NOMO-1 (cell line): Measurements from ENCODE around the gene DEFB121.
"Not testable (repeated sequence)": the region's sequence is repeated elsewhere in the genome, so short reads cannot be mapped to it uniquely, and the experiment has no call there.

Experiments used
- DNase-seq, 2 experiments: peaks; one replicate each; lab custom pipeline; 2025; ENCODE audit not compliant: unreplicated experiment in 2 of 2; lab: John Stamatoyannopoulos, UW

The DEFB121 gene, protein sequence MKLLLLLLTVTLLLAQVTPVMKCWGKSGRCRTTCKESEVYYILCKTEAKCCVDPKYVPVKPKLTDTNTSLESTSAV

DNA sequence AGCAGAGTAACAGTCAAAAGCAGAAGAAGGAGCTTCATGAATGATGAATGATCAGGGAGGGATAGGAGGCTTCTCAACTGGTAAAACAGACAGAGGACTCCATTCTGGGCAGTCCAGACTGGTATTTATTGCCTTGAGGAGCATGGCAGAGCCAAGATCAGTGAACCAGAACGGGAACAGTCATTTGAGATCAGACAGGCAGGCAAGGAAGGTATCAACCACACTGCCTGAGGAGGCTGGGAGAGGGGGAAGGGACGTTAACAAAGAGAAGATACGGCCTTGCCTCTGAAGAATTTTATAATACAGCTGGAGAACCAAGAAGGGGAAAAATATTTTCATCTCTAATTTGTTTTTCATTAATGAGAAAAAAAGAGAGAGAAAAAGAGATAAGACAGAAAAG is at the start of gene DEFB121:
Gene DEFB121, minus strand, starts transcription at position 101 of the 400 bp plus-strand sequence. Its CDS starts 63 bp downstream, at position 38.
- no peak for DNase-seq

DNA sequence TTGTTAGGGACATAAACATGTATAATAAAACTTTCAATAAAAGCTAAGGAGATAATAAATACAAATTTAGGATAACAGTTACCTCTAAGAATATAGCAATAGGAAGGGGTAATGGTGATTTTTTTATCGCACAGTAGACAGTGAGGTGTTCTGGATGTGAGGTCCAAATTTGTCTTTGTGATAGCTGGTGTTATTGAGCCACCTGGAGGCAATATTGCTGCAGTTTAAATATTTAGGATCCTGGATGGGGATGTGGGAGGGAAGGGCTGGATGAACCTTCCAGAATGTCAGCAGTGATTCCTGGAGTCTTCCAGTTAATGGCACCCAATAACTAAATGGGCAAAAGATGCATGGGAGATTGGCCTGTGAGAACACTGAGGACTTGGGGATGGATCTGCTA is 48.3 kb upstream of the DEFB121 start:
- DNase-seq, result no peak

DNA sequence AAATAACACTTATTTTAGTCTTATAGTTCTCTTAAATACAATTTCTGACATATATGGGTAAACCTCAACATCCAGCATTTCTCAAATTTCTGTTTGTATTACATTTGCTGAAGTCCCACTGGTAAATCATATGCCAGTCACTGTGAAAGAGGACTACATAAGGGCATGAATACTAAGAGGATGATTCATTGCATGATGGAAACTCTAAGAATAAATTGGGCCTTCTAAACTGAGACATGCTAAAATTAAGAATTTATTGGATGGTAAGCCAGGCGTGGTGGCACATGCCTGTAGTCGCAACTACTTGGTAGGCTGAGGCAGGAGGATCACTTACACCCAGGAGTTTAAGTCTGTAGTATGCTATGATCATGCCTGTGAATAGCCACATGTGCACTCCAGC is 46.6 kb upstream of the DEFB121 start:
- DNase-seq, result no peak

DNA sequence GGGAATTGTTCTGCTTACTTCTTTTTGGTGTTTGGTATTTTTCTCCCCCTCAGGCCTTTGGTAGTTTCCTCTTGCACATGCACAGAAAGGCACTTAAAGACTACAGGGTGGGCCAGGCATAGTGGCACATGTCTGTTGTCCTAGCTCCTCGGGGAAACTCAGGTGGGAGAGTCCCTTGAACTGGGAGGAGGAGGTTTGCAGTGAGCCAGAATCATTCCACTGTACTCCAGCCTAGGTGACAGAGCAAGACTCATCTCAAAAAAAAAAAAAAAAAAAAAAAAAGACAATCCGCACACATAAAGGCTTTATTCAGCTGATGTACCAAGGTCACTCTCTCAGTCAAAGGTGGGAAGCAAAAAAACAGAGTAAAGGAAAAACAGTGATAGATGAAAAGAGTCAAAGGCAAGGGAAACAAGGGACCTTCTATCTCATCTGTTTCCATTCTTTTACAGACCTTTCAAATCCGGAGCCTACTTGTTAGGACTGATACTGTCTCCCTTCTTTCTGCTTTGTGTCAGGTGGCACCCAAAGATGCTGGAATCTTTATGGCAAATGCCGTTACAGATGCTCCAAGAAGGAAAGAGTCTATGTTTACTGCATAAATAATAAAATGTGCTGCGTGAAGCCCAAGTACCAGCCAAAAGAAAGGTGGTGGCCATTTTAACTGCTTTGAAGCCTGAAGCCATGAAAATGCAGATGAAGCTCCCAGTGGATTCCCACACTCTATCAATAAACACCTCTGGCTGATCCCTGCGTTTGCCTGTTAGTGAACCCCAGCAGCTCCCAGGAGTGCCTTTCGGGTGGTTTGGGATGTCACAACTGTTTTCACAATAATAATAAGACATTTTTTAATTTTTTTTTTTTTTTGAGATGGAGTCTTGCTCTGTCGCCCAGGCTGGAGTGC is 43.7 kb upstream of the DEFB121 start:
- DNase-seq, result no peak

DNA sequence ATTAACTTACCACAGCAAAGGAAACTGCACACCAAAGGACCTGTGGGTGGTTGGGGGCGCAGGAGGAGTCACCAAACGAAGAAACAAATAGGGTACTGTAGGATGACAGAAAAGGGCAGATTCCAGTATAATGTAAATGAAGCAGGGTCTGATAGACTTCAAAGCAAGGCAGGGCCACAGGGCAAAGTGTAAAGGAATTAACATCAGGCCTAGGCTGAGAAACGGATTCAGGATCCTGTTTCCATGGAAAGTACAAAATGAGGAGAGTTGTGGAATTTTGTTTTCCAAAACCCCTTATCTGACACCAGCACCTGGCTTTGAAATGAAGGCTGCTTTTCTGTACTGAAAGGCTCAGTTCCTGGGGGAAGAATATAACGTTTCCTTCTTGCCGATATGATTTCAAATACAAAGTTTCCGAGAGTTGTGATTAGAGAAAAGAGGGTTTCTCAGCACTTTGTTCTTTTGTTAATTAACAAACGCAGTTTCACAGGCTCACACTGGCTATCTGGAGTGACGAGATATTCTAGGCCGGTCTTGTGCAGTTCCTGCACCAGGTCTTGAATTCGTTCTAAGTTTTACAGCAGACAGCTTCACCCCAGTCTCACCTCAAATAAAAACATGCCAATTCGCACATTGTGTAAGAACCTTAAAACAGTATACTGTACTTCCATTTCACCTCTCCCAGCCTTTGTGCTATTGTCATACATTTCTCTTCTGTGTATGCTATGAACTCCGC is 40.2 kb upstream of the DEFB121 start:
- DNase-seq, result no peak

DNA sequence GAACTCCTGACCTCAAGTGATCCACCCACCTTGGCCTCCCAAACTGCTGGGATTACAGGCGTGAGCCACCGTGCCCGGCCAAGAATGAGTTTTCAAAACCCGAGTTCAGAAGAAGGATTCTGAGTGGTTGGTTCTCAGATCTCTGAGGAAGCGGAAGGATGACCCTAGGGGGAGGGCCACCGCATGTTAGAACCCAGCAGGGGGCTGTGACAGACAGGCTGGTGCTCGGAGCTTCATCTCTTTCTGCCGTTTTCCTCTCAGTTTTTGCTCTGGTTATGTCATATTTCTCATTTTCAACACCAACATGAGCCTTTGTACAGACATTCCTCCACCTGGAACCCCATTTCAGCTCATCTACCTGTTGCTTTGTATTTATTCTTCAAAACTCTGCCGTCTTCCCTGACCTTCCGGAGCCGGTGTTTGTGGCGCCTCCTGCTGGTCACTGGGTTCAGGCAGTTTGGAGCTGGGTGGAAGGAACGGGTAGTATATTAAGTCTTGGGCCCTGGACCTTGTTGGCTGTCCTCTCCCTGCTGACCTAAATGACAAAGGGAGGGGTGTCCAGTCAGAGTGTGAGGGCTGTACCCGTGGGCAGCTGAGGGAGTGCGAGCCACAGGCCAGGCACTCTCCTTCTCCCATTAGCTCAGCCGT is 34.1 kb upstream of the DEFB121 start, which contains the start of gene DEFB123:
Gene DEFB123, plus strand, starts transcription at position 621 of the 648 bp plus-strand sequence. CDS start 67 bp downstream, outside the sequence.
- DNase-seq, result no peak

DNA sequence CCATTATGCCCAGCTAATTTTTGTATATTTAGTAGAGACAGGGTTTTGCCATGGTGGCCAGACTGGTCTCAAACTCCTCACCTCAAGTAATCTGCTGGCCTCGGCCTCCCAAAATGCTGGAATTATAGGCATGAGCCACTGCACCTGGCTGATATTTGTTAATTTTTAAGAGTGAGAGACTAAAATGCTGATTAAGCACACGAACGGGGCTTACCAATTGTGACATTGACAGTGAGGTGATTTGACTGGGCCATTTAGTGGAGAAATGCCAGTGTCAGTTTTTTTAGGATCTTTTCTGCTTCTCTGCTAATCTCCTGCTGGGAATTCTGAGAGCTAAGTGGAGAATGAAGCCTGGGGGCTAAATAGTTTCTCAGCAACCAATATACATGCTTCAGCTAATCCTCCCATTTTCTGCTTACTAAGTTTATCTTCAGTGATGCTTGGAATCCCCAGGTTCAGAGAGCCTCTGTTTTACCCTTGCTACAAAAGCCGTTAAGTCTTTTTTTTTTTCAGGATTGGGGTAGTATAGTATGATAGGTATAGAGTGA is 24.6 kb upstream of the DEFB121 start:
- DNase-seq, result no peak

DNA sequence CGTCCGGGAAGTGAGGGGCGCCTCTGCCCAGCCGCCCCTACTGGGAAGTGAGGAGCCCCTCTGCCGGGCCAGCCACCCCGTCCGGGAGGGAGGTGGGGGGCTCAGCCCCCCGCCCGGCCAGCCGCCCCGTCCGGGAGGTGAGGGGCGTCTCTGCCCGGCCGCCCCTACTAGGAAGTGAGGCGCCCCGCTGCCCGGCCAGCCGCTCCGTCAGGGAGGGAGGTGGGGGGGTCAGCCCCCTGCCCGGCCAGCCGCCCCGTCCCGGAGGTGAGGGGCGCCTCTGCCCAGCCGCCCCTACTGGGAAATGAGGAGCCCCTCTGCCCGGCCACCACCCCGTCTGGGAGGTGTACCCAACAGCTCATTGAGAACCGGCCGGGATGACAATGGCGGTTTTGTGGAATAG is 21.6 kb upstream of the DEFB121 start:
- DNase-seq, result not testable (repeated sequence)

DNA sequence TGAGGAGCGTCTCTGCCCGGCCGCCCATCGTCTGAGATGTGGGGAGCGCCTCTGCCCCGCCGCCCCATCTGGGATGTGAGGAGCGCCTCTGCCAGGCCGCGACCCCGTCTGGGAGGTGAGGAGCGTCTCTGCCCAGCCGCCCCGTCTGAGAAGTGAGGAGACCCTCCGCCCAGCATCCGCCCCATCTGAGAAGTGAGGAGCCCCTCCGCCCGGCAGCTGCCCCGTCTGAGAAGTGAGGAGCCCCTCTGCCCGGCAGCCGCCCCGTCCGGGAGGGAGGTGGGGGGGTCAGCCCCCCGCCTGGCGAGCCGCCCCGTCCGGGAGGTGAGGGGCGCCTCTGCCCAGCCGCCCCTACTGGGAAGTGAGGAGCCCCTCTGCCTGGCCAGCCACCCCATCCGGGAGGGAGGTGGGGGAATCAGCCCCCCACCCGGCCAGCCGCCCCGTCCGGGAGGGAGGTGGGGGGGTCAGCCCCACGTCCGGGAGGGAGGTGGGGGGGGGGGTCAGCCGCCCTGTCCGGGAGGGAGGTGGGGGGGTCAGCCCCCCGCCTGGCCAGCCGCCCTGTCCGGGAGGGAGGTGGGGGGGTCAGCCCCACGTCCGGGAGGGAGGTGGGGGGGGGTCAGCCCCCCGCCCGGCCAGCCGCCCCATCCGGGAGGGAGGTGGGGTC is 21.0 kb upstream of the DEFB121 start:
- DNase-seq, result not testable (repeated sequence)

DNA sequence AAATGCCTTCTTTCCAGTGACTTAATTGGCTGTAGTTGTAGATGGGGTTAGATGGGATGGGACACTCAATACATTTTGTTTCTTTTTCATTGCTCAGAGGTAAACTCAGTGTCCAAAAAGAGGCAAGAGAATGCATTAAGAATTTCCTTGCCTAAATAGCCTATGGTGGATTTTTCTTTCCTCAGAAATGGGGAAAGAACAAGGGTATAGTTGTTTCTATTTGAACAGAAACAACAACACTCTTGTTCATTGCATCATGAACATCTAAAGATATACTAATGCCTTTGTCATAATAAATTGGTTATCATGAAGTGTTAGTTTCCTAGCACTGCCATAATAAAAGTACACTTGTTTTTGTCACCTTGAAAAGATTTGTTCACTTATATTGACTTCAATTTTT is 19.8 kb upstream of the DEFB121 start:
- DNase-seq, result no peak

DNA sequence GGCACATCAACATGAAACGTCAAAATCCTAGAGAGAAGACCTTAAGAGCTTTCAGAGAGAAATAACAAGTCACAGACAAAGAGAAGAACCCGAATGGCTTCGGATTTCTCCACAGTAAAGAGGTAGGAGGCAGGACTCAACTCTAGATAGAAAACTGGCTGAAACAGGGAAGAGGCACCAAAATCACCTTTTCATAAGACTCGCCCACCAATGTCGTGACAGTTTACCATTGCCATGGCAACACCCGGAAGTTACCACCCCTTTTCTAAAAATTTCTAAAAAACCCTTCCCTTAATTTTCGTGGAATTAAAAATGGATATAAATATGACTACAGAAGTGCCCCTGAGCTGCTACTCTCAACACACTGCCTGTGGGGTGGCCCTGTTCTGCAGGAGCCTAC is 12.3 kb upstream of the DEFB121 start:
- DNase-seq, result no peak

DNA sequence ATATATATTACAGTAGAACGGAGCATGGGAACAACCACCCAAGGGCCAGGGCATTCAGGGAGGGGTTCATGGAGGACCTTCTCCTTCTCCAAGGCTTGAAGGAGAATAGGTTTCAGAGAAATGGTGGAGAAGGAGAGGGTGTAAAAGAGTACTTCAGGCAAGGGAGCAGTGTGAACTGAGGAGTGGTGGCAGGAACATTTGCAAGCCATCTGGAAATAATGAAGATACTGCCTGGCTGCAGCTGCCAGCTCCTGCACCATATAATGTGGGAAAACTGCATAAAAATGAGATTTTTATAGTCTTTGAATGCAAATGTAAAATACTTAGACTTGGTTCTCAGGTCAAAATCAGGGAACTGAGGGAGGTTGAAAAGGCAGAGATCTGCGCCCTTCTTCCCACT is 9.6 kb upstream of the DEFB121 start:
- DNase-seq, result no peak

DNA sequence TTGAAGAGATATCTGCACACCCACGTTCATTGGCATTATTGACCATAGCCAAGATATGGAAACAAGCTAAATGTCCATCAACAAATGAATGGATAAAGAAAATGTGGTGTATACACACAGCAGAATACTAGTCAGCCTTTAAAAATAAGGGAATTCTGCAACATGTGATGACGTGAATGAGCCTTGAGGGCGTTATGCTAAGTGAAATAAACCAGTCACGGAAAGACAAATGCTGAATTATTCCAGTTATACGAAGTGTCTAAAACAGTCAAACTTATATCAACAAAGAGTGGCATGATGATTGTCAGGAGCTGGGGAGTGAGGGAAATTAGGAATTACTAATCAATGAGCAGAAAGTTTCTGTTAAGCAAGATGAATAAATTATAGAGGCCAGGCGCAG is 8.4 kb upstream of the DEFB121 start:
- no peak for DNase-seq

DNA sequence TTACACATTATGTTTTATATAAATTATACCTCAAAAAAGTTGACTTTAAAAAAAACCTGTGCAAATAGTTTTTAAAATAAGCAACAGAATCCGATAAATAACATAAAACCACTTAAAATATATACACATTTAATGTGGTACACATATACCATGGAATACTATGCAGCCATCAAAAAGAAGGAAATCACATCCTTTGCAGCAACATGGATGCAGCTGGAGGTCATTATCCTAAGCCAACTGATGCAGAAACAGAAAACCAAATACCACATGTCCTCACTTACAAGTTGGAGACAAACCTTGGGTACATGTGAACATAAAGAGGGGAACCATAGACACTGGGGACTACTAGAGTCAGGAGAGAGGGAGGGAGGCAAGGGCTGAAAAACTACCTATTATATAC is 4.0 kb upstream of the DEFB121 start:
- DNase-seq, result no peak

DNA sequence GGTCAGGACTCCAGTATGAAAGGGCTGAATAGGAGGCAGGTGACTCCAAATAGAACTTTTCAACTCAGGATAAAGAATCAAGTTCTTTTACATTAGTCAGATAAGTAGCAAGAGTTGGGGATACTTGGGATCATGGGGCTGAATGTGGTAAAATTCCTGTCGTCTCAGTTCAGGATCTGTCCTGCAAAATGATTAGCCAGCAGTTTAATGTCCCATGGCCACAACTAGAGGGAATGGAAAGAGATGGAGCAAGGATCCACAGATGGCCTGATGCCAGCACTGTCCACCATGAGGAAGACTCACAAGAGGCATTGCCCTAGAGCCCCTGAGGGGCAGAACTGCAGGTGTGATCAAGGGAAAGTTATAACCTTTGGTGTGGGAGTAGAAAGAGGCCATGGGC is 2.1 kb downstream of the DEFB121 start:
- no peak for DNase-seq

DNA sequence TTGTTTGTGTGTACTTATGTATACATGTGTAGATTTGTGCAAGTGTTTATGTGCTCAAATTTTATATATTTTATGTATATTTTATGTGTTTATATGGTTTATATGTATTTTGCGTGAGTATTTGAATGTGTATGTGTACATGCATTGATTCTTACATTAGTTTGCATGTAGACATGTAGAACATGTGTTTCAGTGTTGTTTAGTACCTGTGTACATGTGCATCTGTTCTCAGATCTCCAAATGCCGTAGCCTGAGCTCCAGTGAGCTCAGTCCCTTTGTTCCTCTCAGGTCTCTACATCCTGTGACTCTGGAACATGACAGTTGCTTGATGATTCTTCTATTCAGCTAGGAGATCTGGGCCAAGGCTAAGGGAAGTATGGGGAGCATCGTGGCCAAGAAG is 11.1 kb downstream of the DEFB121 start:
- no peak for DNase-seq

DNA sequence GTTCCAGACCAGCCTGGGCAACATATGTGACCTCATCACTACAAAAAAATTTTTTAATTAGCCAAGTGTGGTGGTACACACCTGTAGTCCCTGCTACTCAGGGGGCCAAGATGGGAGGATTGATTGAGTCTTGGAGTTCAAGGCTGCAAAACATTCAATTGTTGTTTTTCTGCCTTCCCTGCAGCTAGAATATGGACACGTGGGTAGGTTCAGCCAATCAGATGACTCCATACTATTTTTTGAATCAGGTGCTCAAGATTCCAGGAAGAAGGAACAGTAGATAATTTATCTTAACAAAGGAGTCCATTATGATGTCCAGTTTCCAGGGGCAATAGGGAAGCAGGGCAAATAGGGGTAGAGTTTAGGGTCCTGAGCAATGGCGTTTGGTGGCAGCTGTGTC is 13.2 kb downstream of the DEFB121 start:
- no peak for DNase-seq

DNA sequence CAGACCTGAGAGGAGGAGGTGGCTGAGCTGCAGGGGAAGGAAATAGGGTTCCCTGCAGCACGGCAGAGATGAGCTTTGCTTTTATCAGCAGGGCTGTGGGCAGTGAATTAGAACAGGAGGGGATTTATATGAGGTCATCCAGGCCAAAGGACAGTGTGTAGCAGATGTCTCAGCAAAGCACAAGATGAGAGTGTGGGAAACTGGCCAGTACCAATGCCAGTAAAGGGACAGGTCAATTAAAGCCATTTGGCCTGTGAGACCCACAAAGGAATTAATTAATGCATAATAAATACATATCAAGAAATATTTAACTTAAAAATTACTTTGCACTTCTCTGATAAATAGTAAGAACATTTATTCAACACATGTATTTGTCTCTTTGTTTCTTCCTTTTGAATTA is 15.5 kb downstream of the DEFB121 start, which contains the start of gene DEFB119:
Gene DEFB119, minus strand, starts transcription at position 101 of the 400 bp plus-strand sequence. CDS start 107 bp downstream, outside the sequence.
- DNase-seq, result no peak

DNA sequence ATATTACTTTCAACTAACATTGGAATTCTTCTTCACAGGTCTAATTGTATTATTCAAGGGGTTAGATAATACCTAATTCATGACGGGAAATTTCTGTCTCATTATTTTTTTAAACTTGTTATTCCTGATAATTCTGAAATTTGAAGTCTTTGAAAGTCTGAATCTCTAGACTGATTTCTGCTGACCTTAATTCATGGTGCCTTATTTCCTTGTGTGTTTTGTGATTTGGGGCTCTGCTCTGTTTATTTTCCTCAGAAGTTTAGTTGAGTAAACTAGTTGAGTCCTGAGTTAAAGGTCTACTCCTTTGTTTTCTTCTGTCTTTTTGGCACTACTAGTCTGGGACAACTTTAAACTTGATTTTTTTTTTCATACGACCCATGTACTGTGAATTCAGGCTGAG is 31.7 kb downstream of the DEFB121 start:
- no peak for DNase-seq

DNA sequence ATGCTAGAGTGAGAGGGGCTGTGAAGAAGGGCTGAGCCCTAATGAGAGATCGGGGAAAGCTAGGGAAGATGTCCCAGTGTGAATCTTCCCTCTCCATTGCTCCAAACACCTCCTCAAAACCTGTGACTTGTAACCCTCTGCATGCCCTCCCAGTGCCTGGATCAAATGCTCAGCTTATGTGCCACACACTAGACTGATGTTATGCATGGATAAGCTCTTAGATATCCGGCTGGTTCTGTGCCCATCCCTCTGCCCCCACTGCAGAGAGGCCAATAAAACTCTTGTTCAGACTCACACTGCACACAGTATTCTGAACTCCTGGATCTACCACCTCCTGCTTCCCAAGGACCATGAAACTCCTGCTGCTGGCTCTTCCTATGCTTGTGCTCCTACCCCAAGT is 37.7 kb downstream of the DEFB121 start, which contains the start of gene DEFB118:
Gene DEFB118, plus strand, starts transcription at position 301 of the 400 bp plus-strand sequence. Its CDS starts 50 bp downstream, at position 351.
- no peak for DNase-seq
